ENCODE measurements around the gene METTL5.

- peak in 1 of 3 experiments; percentile 27 for TF ChIP-seq CTCF (IDR thresholded peaks at IDR 0.05)
- TF ChIP-seq POLR2A (IDR thresholded peaks at IDR 0.05): peak in 1 of 2 donors; percentile 86
Observed at GRCh38 chr2:169827272-169828140, 2.8 kb upstream of the METTL5 start, which contains the start of gene UBR3.

All from vagina (tissue), 2 donors.